Measurements from ENCODE around the gene MUC20.
"Not testable (repeated sequence)": the region's sequence is repeated elsewhere in the genome, so short reads cannot be mapped to it uniquely, and the experiment has no call there.

The MUC20 gene

GRCh38 chr3:195711091-195711812 lies 9.5 kb upstream of the MUC20 start:
- DNase-seq (ENCODE audit: low read depth) = not testable (repeated sequence)

GRCh38 chr3:195711813-195712534 lies 8.8 kb upstream of the MUC20 start:
- DNase-seq (ENCODE audit: low read depth) = no peak

GRCh38 chr3:195712535-195712910 lies 8.3 kb upstream of the MUC20 start:
- not testable (repeated sequence) for DNase-seq (ENCODE audit: low read depth)

GRCh38 chr3:195713150-195713549 lies 7.6 kb upstream of the MUC20 start:
- DNase-seq (ENCODE audit: low read depth) = not testable (repeated sequence)

- DNase-seq (ENCODE audit: low read depth) = no peak
Observed at GRCh38 chr3:195714380-195715011, 6.3 kb upstream of the MUC20 start.

GRCh38 chr3:195715134-195715533 lies 5.6 kb upstream of the MUC20 start:
- DNase-seq (ENCODE audit: low read depth) = no peak

GRCh38 chr3:195715583-195716266 lies 5.1 kb upstream of the MUC20 start:
- peak; percentile 43 for DNase-seq (ENCODE audit: low read depth)

- DNase-seq (ENCODE audit: low read depth) = no peak
Observed at GRCh38 chr3:195717416-195717815, 3.4 kb upstream of the MUC20 start.

GRCh38 chr3:195717852-195718476 lies 2.8 kb upstream of the MUC20 start:
- no peak for DNase-seq (ENCODE audit: low read depth)

- DNase-seq (ENCODE audit: low read depth) = no peak
Observed at GRCh38 chr3:195718477-195718984, 2.2 kb upstream of the MUC20 start.

- not testable (repeated sequence) for DNase-seq (ENCODE audit: low read depth)
Observed at GRCh38 chr3:195719514-195720254, 1.1 kb upstream of the MUC20 start.

- DNase-seq (ENCODE audit: low read depth) = not testable (repeated sequence)
Observed at GRCh38 chr3:195722139-195722995, 1.6 kb downstream of the MUC20 start.

- not testable (repeated sequence) for DNase-seq (ENCODE audit: low read depth)
Observed at GRCh38 chr3:195722996-195723345, 2.2 kb downstream of the MUC20 start.

GRCh38 chr3:195724363-195724762 lies 3.6 kb downstream of the MUC20 start:
- DNase-seq (ENCODE audit: low read depth) = not testable (repeated sequence)

GRCh38 chr3:195725916-195726740 lies 5.3 kb downstream of the MUC20 start:
- not testable (repeated sequence) for DNase-seq (ENCODE audit: low read depth)

- DNase-seq (ENCODE audit: low read depth) = no peak
Observed at GRCh38 chr3:195727606-195728195, 6.9 kb downstream of the MUC20 start.

- DNase-seq (ENCODE audit: low read depth) = not testable (repeated sequence)
Observed at GRCh38 chr3:195728789-195729188, 8.0 kb downstream of the MUC20 start.

- no peak for DNase-seq (ENCODE audit: low read depth)
Observed at GRCh38 chr3:195729476-195730251, 8.9 kb downstream of the MUC20 start.
